PC-3 (cell line): ENCODE measurements around the gene ADAMTSL2. TPM values are rescaled to one million over a fixed set of nuclear protein-coding genes. Genes with fewer than 3 reads are reported as not detected.

Experiments
- ATAC-seq: fragments of 200-7000 bp; cut with Tn5 transposase; 2 replicates; pipeline ENCODE4 v1.9.1; 2020; ENCODE audit warnings: mild to moderate bottlenecking, moderate library complexity
- BruUV-seq: library from RNA; stranded (reverse); fragments of 400-500 nt; replicated peaks from 2 replicates; lab custom pipeline; 2021; lab: Mats Ljungman, UMichigan
- CTCF ChIA-PET: fragments of 300-600 bp; sonication (Branson Sonifier 250); formaldehyde crosslinking; loops from one replicate; lab custom pipeline; 2022; ENCODE audit warnings: antibody characterized with exemption; lab: Charles Lee
- POLR2A ChIA-PET: fragments of 300-600 bp; sonication (Branson Sonifier 250); formaldehyde crosslinking; loops from one replicate; lab custom pipeline; 2022; ENCODE audit warnings: antibody characterized with exemption; ENCODE audit not compliant: unreplicated experiment; lab: Charles Lee
- DNase-seq: peaks from one replicate; pipeline ENCODE4 v3.0.0-alpha.2; 2015
- H2AFZ ChIP-seq: fragments of 300-600 bp; sonication (generic); 2 replicates; pipeline ENCODE4 v1.6.0; 2016; ENCODE audit warnings: antibody characterized with exemption, low read length
- H3F3A ChIP-seq: fragments of 300-600 bp; sonication (generic); one replicate; pipeline ENCODE4 v1.6.0; 2017; ENCODE audit warnings: antibody characterized with exemption, low read length, control low read depth, mild to moderate bottlenecking; ENCODE audit not compliant: unreplicated experiment
- H3K27ac ChIP-seq: fragments of 300-600 bp; sonication (generic); 2 replicates; pipeline ENCODE4 v1.5.1; 2016; ENCODE audit warnings: mild to moderate bottlenecking, low read length
- H3K27me3 ChIP-seq: fragments of 300-600 bp; sonication (generic); 2 replicates; pipeline ENCODE4 v1.6.1; 2016; ENCODE audit warnings: low read length, mixed read lengths
- H3K36me3 ChIP-seq: fragments of 300-600 bp; sonication (generic); 2 replicates; pipeline ENCODE4 v1.6.1; 2016; ENCODE audit warnings: low read depth, mixed run types, low read length, mixed read lengths
- H3K4me1 ChIP-seq: fragments of 300-600 bp; sonication (generic); 2 replicates; pipeline ENCODE4 v1.5.1; 2016; ENCODE audit warnings: low read length; ENCODE audit not compliant: insufficient read depth
- H3K4me2 ChIP-seq: fragments of 300-600 bp; sonication (generic); 2 replicates; pipeline ENCODE4 v1.6.0; 2016; ENCODE audit warnings: low read length
- H3K4me3 ChIP-seq: fragments of 300-600 bp; sonication (generic); 2 replicates; pipeline ENCODE4 v1.5.1; 2016; ENCODE audit warnings: mild to moderate bottlenecking, low read length, mixed read lengths
- H3K79me2 ChIP-seq: fragments of 300-600 bp; sonication (generic); 2 replicates; pipeline ENCODE4 v1.6.1; 2017; ENCODE audit warnings: low read length, mixed read lengths
- H3K9ac ChIP-seq: fragments of 300-600 bp; sonication (generic); 2 replicates; pipeline ENCODE4 v1.6.0; 2016; ENCODE audit warnings: mild to moderate bottlenecking, low read length
- H3K9me2 ChIP-seq: fragments of 300-600 bp; sonication (generic); replicated peaks from 2 replicates; pipeline ENCODE4 v1.6.1; 2016; ENCODE audit warnings: mixed run types, low read length, mixed read lengths
- H3K9me3 ChIP-seq: fragments of 300-600 bp; sonication (generic); 2 replicates; pipeline ENCODE4 v1.6.1; 2016; ENCODE audit warnings: low read length, mixed read lengths
- H4K20me1 ChIP-seq: fragments of 300-600 bp; sonication (generic); 2 replicates; pipeline ENCODE4 v1.6.1; 2016; ENCODE audit warnings: low read length, mixed read lengths
- CTCF ChIP-seq: fragments of 300-600 bp; sonication (generic); conservative IDR thresholded peaks from 2 replicates; pipeline ENCODE4 v1.5.1; 2017; ENCODE audit warnings: antibody characterized with exemption, low read depth, mild to moderate bottlenecking, low read length
- EZH2 ChIP-seq: fragments of 300-600 bp; sonication (generic); IDR thresholded peaks from one replicate; pipeline ENCODE4 v1.6.1; 2017; ENCODE audit warnings: antibody characterized with exemption, mild to moderate bottlenecking, low read length; ENCODE audit not compliant: unreplicated experiment
- EZH2phosphoT487 ChIP-seq: fragments of 300-600 bp; sonication (generic); IDR thresholded peaks from 2 replicates; pipeline ENCODE4 v1.6.1; 2018; ENCODE audit warnings: mild to moderate bottlenecking, antibody characterized with exemption, low read length, borderline replicate concordance
- intact Hi-C: fragments of 100-400 bp; cut with micrococcal nuclease; formaldehyde crosslinking; loops from 2 replicates; pipeline ENCODE4 v1.9.0; 2023
- total RNA-seq: library from RNA; depleted of rRNA; stranded (reverse); fragments of >200 nt; gene quantifications from 2 replicates; pipeline ENCODE4 v1.2.3, GENCODE V29; 2014

The ADAMTSL2 gene
- total RNA-seq, 1 experiment from 2014 or later = not detected

GRCh38 chr9:133602277-133602676 is 67.8 kb downstream of the ADAMTSL2 start:
- Histone ChIP-seq H2AFZ (no peak overlapping the region), H3K9me2 (no peaks in the 10 kb centered on the region), H3K79me2 (no peaks in the 10 kb centered on the region), H3K4me3 (no peak overlapping the region), H3K36me3 (no peaks in the 10 kb centered on the region), H3K27ac (no peak overlapping the region), H3K27me3 (peaks cover 14% of the 10 kb centered on the region), H4K20me1 (no peaks in the 10 kb centered on the region), H3F3A (no peaks in the 10 kb centered on the region), H3K9ac (no peak overlapping the region), H3K9me3 (0 out of 2 replicates have a peak, but pooled peaks cover 3% of the 10 kb centered on the region), H3K4me1 (no peaks in the 10 kb centered on the region), H3K4me2 (no peak overlapping the region)
- ChIA-PET POLR2A (no interaction called here), CTCF (no interaction called here)
- no peak for DNase-seq
- intact Hi-C loops = no loop called here
- no TSS peak for BruUV-seq
- no peak for ATAC-seq
- no peak for TF ChIP-seq EZH2phosphoT487
- no peak for TF ChIP-seq CTCF
- no peak for TF ChIP-seq EZH2

GRCh38 chr9:133603135-133603927 is 68.8 kb downstream of the ADAMTSL2 start:
- no peaks in the 10 kb centered on the region for H3K9me2 ChIP-seq
- no peak overlapping the region for H2AFZ ChIP-seq
- no peaks in the 10 kb centered on the region for H3K9me3 ChIP-seq
- TF ChIP-seq EZH2phosphoT487 (no peak), EZH2 (no peak), CTCF (no peak)
- H3K36me3 ChIP-seq = no peaks in the 10 kb centered on the region
- H3K4me2 ChIP-seq = no peak overlapping the region
- no peaks in the 10 kb centered on the region for H3K4me1 ChIP-seq
- peaks cover 24% of the 10 kb centered on the region for H3K27me3 ChIP-seq
- ATAC-seq (no peak), DNase-seq (no peak)
- ChIA-PET POLR2A (no interaction called here), CTCF (no interaction called here)
- H3K4me3 ChIP-seq = no peak overlapping the region
- intact Hi-C loops = no loop called here
- H4K20me1 ChIP-seq = no peaks in the 10 kb centered on the region
- no peaks in the 10 kb centered on the region for H3K79me2 ChIP-seq
- H3K27ac ChIP-seq = no peak overlapping the region
- no peaks in the 10 kb centered on the region for H3F3A ChIP-seq
- no peak overlapping the region for H3K9ac ChIP-seq
- no TSS peak for BruUV-seq

- Histone ChIP-seq H4K20me1 (no peaks in the 10 kb centered on the region), H3K9ac (no peak overlapping the region), H3K79me2 (no peaks in the 10 kb centered on the region), H3K4me3 (no peak overlapping the region), H3K4me2 (no peak overlapping the region), H3K27ac (no peak overlapping the region), H3K4me1 (no peaks in the 10 kb centered on the region), H3F3A (no peaks in the 10 kb centered on the region), H3K9me3 (no peaks in the 10 kb centered on the region), H3K36me3 (no peaks in the 10 kb centered on the region), H2AFZ (no peak overlapping the region), H3K27me3 (peaks cover 29% of the 10 kb centered on the region), H3K9me2 (no peaks in the 10 kb centered on the region)
- intact Hi-C loops = no loop called here
- ATAC-seq (no peak), DNase-seq (no peak)
- BruUV-seq = no TSS peak
- ChIA-PET POLR2A (no interaction called here), CTCF (no interaction called here)
- no peak for TF ChIP-seq CTCF
- no peak for TF ChIP-seq EZH2
- no peak for TF ChIP-seq EZH2phosphoT487
These were observed 69.7 kb downstream of the ADAMTSL2 start for GRCh38 chr9:133604214-133604613.
